IMR-90 (cell line): ENCODE results near the gene TRPM7.

Source experiments
- CEBPB ChIP-seq: IDR thresholded peaks from 2 replicates; pipeline ENCODE4 v1.6.1; 2012; ENCODE audit warnings: low read depth, low read length, improper control_type of control experiment
- CTCF ChIP-seq: conservative IDR thresholded peaks from 2 replicates; pipeline ENCODE4 v1.5.1; 2012; ENCODE audit warnings: mild to moderate bottlenecking, low read depth, low read length, improper control_type of control experiment
- MAZ ChIP-seq: IDR thresholded peaks from 2 replicates; pipeline ENCODE4 v1.6.1; 2012; ENCODE audit warnings: low read depth, mild to moderate bottlenecking, low read length, improper control_type of control experiment, moderate library complexity, borderline replicate concordance
- POLR2A ChIP-seq: IDR thresholded peaks from 2 replicates; pipeline ENCODE4 v1.6.1; 2012; ENCODE audit warnings: mild to moderate bottlenecking, low read depth, low read length
- RAD21 ChIP-seq: IDR thresholded peaks from 2 replicates; pipeline ENCODE4 v1.6.1; 2012; ENCODE audit warnings: low read length, improper control_type of control experiment
- SMC3 ChIP-seq: fragments of 150-350 bp; IDR thresholded peaks from 2 replicates; pipeline ENCODE4 v1.6.1; 2016; ENCODE audit warnings: low read depth, mild to moderate bottlenecking, antibody characterized with exemption, low read length, moderate library complexity

GRCh38 chr15:50652671-50653070 is 33.9 kb downstream of the TRPM7 start:
- TF ChIP-seq CTCF (no peak), RAD21 (no peak), POLR2A (no peak), CEBPB (no peak), MAZ (no peak), SMC3 (no peak)
